Hepatocyte (in vitro differentiated cells): ENCODE results near the gene JPH2. TPM values are rescaled to one million over a fixed set of nuclear protein-coding genes. Genes with fewer than 3 reads are reported as not detected.

ENCODE experiments used
- DNase-seq: peaks from one replicate; pipeline ENCODE4 v3.0.0-alpha.2; 2016; ENCODE audit warnings: low spot score
- H2AFZ ChIP-seq: fragments of 200-600 bp; sonication (generic); 2 replicates; pipeline ENCODE4 v1.6.0; 2016; ENCODE audit warnings: antibody characterized with exemption, mild to moderate bottlenecking
- H3K27ac ChIP-seq: fragments of 200-600 bp; sonication (generic); 2 replicates; pipeline ENCODE4 v1.5.1; 2016; ENCODE audit warnings: mild to moderate bottlenecking
- H3K27me3 ChIP-seq: fragments of 200-600 bp; sonication (generic); 2 replicates; pipeline ENCODE4 v1.6.1; 2016
- H3K36me3 ChIP-seq: fragments of 200-600 bp; sonication (generic); replicated peaks from 2 replicates; pipeline ENCODE4 v1.5.1; 2016; ENCODE audit warnings: low read depth; ENCODE audit not compliant: insufficient read depth
- H3K4me1 ChIP-seq: fragments of 200-600 bp; sonication (generic); 2 replicates; pipeline ENCODE4 v1.5.1; 2016; ENCODE audit warnings: mild to moderate bottlenecking, moderate library complexity; ENCODE audit not compliant: insufficient read depth
- H3K4me2 ChIP-seq: fragments of 200-600 bp; sonication (generic); 2 replicates; pipeline ENCODE4 v1.6.0; 2016
- H3K4me3 ChIP-seq: fragments of 200-600 bp; sonication (generic); 2 replicates; pipeline ENCODE4 v1.5.1; 2016; ENCODE audit warnings: mild to moderate bottlenecking
- H3K79me2 ChIP-seq: fragments of 200-600 bp; sonication (generic); 2 replicates; pipeline ENCODE4 v1.6.0; 2017; ENCODE audit warnings: mild to moderate bottlenecking
- H3K9me2 ChIP-seq: fragments of 200-600 bp; sonication (generic); replicated peaks from 2 replicates; pipeline ENCODE4 v1.6.0; 2017; ENCODE audit warnings: mild to moderate bottlenecking; ENCODE audit not compliant: insufficient read depth
- H3K9me3 ChIP-seq: fragments of 200-600 bp; sonication (generic); 2 replicates; pipeline ENCODE4 v1.5.1; 2016; ENCODE audit warnings: low read depth, mild to moderate bottlenecking
- H4K20me1 ChIP-seq: fragments of 200-600 bp; sonication (generic); 2 replicates; pipeline ENCODE4 v1.6.0; 2016; ENCODE audit warnings: mild to moderate bottlenecking; ENCODE audit not compliant: insufficient read depth, poor library complexity, severe bottlenecking
- CTCF ChIP-seq: fragments of 200-600 bp; sonication (generic); IDR thresholded peaks from 2 replicates; pipeline ENCODE4 v1.5.1; 2016; ENCODE audit warnings: antibody characterized with exemption, mild to moderate bottlenecking; ENCODE audit not compliant: poor library complexity
- EZH2 ChIP-seq: fragments of 200-600 bp; sonication (generic); IDR thresholded peaks from 2 replicates; pipeline ENCODE4 v1.6.1; 2016; ENCODE audit warnings: antibody characterized with exemption, mild to moderate bottlenecking, borderline replicate concordance
- EZH2phosphoT487 ChIP-seq: fragments of 200-600 bp; sonication (generic); IDR thresholded peaks from one replicate; pipeline ENCODE4 v1.6.1; 2018; ENCODE audit warnings: antibody characterized with exemption, mild to moderate bottlenecking, low read depth, moderate library complexity; ENCODE audit not compliant: unreplicated experiment, severe bottlenecking
- WGBS: methylation state at CpG from one replicate; pipeline ENCODE4 v1.1.6; 2016; ENCODE audit warnings: low lambda C conversion rate; ENCODE audit errors: missing lambda C conversion rate; 5-methylcytosine and 5-hydroxymethylcytosine counted together
- polyA plus RNA-seq: library from polyadenylated mRNA; unstranded; fragments of >200 nt; fragmentation: Nextera tagmentation; extraction: Ambion mirVana; gene quantifications from 2 replicates; pipeline ENCODE4 v1.2.1, GENCODE V29; 2016
- total RNA-seq: library from RNA; depleted of rRNA; stranded (reverse); fragments of >200 nt; gene quantifications from 2 replicates; pipeline ENCODE4 v1.2.3, GENCODE V29; 2014

The JPH2 gene
- total and polyA plus RNA-seq, 2 experiments from 2014 or later = 6.6 to 8.3 TPM

- TF ChIP-seq EZH2 (no peak), CTCF (no peak), EZH2phosphoT487 (no peak)
- Histone ChIP-seq H3K4me3 (no peak overlapping the region), H3K27me3 (no peaks in the 10 kb centered on the region), H3K27ac (no peak overlapping the region), H3K9me3 (no peaks in the 10 kb centered on the region), H4K20me1 (no peaks in the 10 kb centered on the region), H2AFZ (no peak overlapping the region), H3K4me2 (no peak overlapping the region), H3K79me2 (no peaks in the 10 kb centered on the region), H3K4me1 (no peaks in the 10 kb centered on the region), H3K9me2 (no peaks in the 10 kb centered on the region), H3K36me3 (no peaks in the 10 kb centered on the region)
- DNase-seq = no peak
- 94% methylated on average over 23 of the region's 23 CpGs for WGBS
Observed at GRCh38 chr20:44075191-44075949, 111.6 kb downstream of the JPH2 start.

- Histone ChIP-seq H3K9me3 (no peaks in the 10 kb centered on the region), H3K9me2 (no peaks in the 10 kb centered on the region), H3K27me3 (no peaks in the 10 kb centered on the region), H3K79me2 (no peaks in the 10 kb centered on the region), H3K36me3 (no peaks in the 10 kb centered on the region), H3K27ac (no peak overlapping the region), H3K4me3 (no peak overlapping the region), H2AFZ (no peak overlapping the region), H3K4me1 (no peaks in the 10 kb centered on the region), H4K20me1 (no peaks in the 10 kb centered on the region), H3K4me2 (no peak overlapping the region)
- 79% methylated on average over 12 of the region's 12 CpGs for WGBS
- no peak for TF ChIP-seq CTCF
- TF ChIP-seq EZH2phosphoT487 = no peak
- no peak for TF ChIP-seq EZH2
- DNase-seq = no peak
Observed at GRCh38 chr20:44074252-44075151, 112.5 kb downstream of the JPH2 start.

DNA sequence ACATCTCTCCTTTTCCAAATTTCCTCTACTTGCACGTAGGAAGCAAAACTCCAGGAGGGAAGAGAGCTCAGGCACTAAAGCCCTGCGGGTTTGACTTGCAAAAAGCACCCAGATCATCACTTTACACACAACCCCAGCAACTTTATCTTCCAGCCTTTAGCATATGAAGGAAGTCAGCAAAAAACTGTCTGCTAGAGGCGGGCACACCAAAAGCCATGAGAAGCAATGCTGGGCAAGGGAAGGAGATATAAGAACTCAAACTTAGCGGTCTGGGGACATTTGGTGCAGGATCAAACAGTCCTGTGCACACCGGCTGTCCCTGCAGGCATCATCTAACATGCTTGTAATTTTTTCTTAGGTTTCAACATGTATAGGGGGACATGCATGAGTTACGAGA, 113.3 kb downstream of the JPH2 start:
- no peak overlapping the region for H3K4me3 ChIP-seq
- WGBS = 80% methylated on average over 6 of the region's 6 CpGs
- no peak overlapping the region for H3K27ac ChIP-seq
- no peak overlapping the region for H2AFZ ChIP-seq
- H3K4me1 ChIP-seq = no peaks in the 10 kb centered on the region
- no peak overlapping the region for H3K4me2 ChIP-seq
- H4K20me1 ChIP-seq = no peaks in the 10 kb centered on the region
- no peaks in the 10 kb centered on the region for H3K36me3 ChIP-seq
- H3K27me3 ChIP-seq = no peaks in the 10 kb centered on the region
- no peaks in the 10 kb centered on the region for H3K9me2 ChIP-seq
- no peaks in the 10 kb centered on the region for H3K9me3 ChIP-seq
- no peak for DNase-seq
- TF ChIP-seq EZH2 (no peak), EZH2phosphoT487 (no peak), CTCF (no peak)
- H3K79me2 ChIP-seq = no peaks in the 10 kb centered on the region
